Hematopoietic multipotent progenitor cell treated with erythropoietin and hydrocortisone succinate and interleukin-3 and kit ligand, for 8 days (in vitro differentiated cells): ENCODE results near the gene SUMF2.
"Not testable (repeated sequence)": the region's sequence is repeated elsewhere in the genome, so short reads cannot be mapped to it uniquely, and the experiment has no call there.

ENCODE experiments used
- DNase-seq: peaks from one replicate; pipeline ENCODE4 v3.0.0-alpha.2; 2015

SUMF2 gene

GRCh38 chr7:56063500-56063881, 595 bp upstream of the SUMF2 start:
- DNase-seq, result no peak

- not testable (repeated sequence) for DNase-seq
Measured at GRCh38 chr7:56066376-56066775, 2.3 kb downstream of the SUMF2 start.

GRCh38 chr7:56074371-56074791, 10.3 kb downstream of the SUMF2 start:
- DNase-seq, result peak; percentile 85

GRCh38 chr7:56077681-56078080, 13.6 kb downstream of the SUMF2 start:
- no peak for DNase-seq

GRCh38 chr7:56078196-56078595, 14.1 kb downstream of the SUMF2 start:
- DNase-seq, result no peak

DNA sequence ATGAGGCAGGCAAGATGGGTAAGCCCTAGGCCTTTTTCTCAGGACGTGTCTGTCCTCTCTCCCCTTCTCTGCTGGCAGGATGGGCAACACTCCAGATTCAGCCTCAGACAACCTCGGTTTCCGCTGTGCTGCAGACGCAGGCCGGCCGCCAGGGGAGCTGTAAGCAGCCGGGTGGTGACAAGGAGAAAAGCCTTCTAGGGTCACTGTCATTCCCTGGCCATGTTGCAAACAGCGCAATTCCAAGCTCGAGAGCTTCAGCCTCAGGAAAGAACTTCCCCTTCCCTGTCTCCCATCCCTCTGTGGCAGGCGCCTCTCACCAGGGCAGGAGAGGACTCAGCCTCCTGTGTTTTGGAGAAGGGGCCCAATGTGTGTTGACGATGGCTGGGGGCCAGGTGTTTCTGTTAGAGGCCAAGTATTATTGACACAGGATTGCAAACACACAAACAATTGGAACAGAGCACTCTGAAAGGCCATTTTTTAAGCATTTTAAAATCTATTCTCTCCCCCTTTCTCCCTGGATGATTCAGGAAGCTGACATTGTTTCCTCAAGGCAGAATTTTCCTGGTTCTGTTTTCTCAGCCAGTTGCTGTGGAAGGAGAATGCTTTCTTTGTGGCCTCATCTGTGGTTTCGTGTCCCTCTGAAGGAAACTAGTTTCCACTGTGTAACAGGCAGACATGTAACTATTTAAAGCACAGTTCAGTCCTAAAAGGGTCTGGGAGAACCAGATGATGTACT, 15.5 kb downstream of the SUMF2 start:
- no peak for DNase-seq

DNA sequence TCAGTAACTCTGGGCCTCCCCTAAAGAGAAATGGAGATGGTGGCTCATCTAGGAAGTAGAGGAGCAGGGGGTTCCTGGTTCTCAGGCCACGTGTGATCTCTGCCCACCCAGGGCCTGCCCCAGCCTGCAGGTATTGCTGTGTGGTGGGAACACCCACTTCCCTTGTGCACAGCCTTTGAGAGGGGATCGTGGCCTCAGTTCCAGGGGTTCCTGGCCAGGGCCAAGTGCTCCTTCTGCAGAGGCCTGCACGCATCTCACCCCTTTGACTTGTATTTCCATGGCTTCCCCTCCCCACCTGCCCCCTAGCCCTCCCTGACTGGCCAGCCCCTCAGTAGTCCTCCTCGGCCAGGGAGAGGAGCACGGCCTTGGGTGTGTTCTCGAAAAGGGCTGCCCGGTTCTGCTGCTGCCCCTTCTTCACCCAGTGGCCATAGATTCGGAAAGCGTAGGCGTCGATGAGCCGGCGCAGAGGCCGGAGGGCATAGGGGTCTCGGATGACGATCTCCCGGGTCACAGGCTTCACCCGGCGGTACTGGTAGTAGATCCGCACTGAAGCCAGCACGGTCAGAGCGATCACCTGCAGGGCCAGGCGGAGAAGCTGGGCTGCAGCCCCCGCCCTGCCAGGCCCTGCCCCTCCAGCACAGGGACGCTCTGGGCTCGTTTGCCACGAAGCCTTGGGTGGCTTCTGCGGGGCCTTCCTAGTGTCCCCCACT, 16.8 kb downstream of the SUMF2 start:
- DNase-seq, result not testable (repeated sequence)

DNA sequence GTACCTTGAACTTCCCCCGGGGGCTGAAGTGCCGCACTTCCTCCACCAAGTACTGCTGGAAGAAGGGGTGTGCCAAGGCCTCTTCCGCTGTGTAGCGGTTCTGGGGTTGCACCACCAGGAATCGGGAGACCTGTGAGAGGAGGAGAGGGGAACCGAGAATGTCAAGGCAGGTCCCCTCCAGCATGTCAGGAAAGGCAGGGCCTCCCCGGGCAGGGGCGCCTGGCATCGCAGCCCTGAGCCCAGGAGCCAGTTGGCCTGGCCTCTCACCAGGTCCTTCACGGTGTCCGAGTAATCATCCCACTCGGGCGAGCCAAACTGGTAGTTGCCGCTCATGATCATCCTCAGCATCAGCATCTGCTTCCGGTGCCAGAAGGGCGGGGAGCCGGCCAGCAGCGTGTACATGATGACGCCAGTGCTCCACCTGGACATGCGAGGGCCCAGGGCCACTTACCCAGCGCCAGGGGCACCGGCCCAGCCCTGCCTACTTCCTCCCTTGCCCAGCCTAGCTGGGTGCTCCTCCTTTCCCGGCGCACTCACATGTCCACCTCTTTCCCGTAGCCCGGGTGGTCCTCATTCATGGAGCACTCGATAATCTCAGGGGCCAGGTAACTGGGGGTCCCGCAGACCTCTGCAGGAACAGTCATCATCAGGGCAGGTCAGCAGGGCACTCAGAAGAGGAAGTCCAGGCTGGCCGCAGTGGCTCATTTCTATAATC, 17.7 kb downstream of the SUMF2 start:
- no peak for DNase-seq

- no peak for DNase-seq
Measured at GRCh38 chr7:56083150-56083785, 19.2 kb downstream of the SUMF2 start.

GRCh38 chr7:56086761-56087160, 22.7 kb downstream of the SUMF2 start:
- no peak for DNase-seq

- no peak for DNase-seq
Measured at GRCh38 chr7:56087445-56087844, 23.4 kb downstream of the SUMF2 start.

DNA sequence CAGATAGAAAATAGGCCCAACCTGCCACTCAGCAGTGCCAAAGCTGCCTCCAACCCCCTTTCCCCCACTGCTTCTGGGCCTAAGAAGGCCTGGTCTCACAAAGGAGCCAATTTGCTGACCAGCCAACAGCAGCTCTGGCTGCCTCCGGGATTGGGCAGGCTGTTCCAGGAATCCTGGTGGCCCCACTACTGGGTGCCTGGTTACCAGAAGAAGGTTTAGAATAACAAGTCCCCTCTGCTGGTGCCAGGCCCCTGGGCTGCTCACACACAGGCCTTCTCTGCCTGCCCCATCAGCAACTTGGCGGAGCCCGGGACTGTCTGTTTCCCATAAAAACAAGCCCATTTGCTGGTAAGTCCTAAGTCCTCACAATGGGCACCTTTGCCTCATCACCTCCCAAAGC, 27.5 kb downstream of the SUMF2 start:
- DNase-seq, result no peak

DNA sequence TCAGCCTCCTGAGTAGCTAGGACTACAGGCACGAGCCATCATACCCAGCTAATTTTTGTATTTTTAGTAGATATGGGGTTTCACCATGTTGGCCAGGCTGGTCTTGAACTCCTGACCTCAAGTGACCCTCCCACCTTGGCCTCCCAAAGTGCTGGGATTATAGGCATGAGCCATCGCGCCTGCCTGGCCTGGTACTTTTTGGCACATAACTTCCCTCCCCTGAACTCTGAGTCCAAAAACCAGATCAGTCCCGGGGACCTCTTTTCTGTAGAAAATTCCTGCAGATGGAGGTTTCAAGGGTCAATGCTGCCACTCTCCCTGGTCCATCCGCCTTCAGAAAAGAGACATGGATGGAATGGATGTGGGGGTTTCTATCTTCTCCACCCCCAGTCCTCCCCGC, 28.3 kb downstream of the SUMF2 start:
- not testable (repeated sequence) for DNase-seq

DNA sequence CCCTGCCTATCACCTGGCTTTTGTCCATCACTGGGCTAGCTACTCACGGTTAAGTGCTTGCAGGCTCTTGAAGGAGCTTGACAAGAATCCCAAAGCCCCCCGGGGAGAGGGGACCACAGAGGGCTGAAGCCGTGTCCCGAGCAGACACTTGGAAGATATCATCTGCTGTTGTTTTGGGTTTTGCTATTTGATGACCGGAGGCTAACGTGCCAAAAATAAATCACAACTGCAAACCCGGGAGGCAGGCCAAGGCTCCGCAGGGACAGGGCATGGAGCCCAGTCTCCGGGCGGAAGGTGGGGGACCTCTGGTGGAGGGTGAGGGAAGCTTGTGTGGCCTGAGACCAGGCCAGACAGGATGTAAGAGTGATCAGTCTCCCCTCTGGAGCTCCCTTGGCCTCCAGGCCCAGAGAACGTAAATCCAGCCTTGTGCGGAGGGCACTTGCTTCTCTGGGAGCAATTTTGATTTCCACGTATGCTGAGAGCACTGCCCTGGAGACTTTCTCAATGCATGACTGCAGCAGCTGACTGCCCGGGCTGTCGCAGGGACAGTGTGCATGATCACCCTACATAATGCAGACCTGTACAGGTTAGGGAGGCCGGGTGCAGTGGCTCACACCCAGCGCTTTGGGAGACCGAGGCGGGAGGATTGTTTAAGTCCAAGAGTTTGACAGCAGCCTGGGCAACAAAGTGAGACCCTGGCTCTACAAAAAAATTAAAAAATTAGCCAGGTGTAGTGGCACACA, 28.9 kb downstream of the SUMF2 start, which contains the start of gene PHKG1:
Gene PHKG1, minus strand, starts transcription at position 164 of the 743 bp plus-strand sequence. CDS start 4,011 bp downstream, outside the sequence.
- peak; percentile 26 for DNase-seq

GRCh38 chr7:56097700-56098099, 33.6 kb downstream of the SUMF2 start:
- peak; percentile 78 for DNase-seq

GRCh38 chr7:56098187-56099008, 34.3 kb downstream of the SUMF2 start:
- DNase-seq, result not testable (repeated sequence)

GRCh38 chr7:56099653-56100052, 35.6 kb downstream of the SUMF2 start:
- no peak for DNase-seq

DNA sequence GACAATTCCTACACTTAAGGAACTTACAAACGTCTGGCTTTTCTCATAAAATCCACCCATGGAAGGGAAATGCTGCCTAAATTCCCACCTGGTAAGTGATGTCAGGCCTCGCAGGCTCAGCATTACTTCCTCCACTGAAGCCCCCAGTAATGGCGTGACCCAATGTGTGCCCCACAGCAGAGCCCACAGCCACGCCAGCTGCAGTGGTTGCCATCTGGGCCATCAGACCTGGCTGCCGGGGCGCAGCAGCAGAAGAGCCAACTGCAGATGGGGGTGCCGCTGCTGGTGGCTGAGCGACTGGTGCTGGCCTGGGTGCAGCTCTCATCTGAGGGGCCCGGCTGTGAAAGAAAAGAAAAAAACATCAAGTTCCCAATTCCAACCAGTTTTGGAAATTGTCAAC, 40.1 kb downstream of the SUMF2 start:
- not testable (repeated sequence) for DNase-seq

DNA sequence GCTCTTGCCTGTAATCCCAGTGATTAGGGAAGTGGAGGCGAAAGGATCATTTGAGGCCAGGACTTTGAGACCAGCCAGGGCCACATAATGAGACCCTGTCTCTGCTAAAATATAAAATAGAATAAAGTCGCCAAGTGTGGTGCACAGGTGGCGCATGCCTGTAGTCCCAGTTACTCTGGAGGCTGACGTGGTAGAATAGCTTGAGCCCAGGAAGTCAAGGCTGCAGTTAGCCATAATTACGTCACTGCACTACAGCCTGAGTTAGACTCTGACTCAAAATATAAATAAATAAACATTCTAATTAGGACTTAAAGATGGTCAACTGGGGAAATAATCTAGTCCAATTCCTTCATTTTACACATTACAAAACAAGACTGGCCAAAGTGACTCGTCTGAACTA, 41.4 kb downstream of the SUMF2 start:
- DNase-seq, result peak; percentile 63

DNA sequence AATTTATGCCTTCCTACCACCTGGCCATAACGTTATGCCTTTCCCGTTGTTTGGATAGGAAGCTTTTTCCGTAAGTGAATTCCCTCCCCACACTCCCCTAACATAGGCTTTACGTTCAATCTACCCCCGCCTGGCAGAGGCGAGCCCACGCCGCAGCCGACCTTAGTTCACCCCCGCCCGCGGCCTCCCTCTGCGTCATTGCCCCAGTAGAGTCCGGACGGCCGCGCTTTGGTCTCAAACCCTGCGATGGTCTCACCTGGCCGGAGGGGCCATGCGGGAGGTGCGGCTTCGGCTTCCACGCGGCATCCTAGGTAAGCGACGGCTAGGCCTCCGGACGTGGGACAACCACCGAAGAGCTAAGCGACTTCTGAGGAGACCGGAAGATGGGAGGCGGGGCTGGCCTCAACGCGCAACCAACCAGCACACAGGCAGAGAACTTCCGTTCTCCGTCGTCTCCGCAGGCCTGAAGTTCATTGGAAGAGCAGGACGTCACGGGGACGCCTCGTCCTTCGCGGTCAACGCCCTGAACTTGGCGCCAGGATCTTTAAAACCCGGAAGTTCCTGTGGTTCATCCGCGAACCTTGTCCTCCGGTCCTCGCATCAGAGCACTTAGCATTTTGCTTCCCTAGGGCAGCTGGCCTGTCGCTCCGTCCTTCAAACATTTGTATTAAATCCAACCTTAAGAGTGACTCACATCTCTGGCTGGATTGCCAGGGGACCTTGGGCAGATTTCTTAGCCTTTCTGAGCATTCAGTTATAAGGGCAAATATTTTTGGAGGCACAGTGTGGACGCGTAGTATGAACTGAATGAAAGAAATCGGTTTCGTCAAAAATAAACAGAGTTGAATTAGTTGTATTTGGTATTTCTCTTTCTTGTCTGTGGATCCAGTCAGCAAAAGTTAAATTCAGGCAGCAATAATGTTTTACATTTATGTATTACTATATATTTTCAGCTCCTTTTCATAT, 42.3 kb downstream of the SUMF2 start, which contains the start of gene CHCHD2:
Gene CHCHD2, minus strand, starts transcription at position 369 of the 966 bp plus-strand sequence. Its CDS starts 63 bp downstream, at position 306.
- DNase-seq, result peak; percentile 100
